HG03060 (cell line): ENCODE results near the gene ZNF765.
"Not testable (repeated sequence)": the region's sequence is repeated elsewhere in the genome, so short reads cannot be mapped to it uniquely, and the experiment has no call there.

Experiments used
- ATAC-seq: cut with Tn5 transposase; IDR thresholded peaks from one replicate; pipeline ENCODE4 v1.9.1; 2021; ENCODE audit warnings: low read depth, moderate number of reproducible peaks; ENCODE audit not compliant: unreplicated experiment

The ZNF765 gene

DNA sequence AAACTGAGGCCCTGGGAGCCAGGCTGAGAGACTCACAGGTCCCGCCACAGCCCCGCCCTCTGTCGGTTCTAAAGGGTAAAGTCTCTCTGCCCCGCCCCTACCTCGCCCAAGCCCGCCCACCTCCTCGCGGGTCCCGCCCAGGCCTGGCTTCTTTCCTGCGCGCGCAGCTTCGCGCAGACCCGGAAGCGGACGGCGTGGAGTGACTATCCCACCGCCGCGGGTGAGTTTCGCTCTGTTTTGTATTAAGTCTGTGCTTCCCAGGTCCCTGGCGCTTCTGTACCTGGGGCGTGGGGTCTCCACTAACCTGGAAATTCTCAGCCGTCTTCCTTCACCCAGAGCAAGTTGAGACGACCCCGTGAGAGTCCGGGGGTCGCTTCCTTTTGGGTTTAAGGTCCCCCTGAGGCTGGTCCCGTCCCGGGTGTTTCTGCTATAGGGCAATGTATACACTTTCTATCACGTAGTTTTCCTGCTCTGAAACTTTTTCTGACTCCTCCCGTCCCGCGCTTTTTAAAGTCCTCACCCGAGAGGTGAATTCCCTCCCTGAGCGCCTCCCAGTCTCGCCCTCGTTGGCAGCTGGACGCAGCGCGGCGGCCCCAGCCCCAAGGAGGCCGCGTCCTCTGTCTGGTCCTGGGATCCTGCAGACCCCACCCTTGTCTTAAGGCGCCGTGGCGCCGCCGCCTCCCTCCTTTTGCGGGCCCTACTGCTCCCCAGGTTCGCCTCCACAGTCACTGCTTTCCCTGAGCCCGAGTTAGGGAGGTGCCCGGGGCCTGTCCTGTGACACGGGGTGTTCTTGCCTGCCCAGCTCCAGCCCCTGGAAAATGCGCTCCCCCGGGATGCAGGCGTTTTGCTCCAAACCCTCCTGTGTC, at the start of gene ZNF765:
Gene ZNF765 (plus strand): TSS at position 176 of the 866 bp plus-strand sequence. CDS start 2,867 bp downstream, outside the sequence.
- ATAC-seq, result no peak

DNA sequence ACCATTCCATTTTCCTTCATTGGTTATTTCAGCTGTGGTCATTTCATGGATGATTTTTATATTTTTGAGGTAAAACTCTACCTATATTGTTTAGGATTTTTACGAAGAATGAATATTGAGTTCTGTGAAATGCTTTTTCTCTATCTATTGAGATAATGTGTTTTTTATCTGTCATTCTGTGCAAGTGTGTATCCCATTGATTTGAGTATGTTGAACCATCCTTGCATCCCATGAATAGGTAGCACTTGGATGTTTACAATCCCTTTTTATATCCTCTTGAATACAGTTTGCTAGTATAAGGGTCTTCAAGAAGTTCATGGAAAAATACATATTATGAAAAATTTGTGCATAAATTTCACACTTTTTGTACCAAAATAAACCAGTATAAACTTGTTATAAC, 39.2 kb upstream of the ZNF765 start:
- no peak for ATAC-seq

DNA sequence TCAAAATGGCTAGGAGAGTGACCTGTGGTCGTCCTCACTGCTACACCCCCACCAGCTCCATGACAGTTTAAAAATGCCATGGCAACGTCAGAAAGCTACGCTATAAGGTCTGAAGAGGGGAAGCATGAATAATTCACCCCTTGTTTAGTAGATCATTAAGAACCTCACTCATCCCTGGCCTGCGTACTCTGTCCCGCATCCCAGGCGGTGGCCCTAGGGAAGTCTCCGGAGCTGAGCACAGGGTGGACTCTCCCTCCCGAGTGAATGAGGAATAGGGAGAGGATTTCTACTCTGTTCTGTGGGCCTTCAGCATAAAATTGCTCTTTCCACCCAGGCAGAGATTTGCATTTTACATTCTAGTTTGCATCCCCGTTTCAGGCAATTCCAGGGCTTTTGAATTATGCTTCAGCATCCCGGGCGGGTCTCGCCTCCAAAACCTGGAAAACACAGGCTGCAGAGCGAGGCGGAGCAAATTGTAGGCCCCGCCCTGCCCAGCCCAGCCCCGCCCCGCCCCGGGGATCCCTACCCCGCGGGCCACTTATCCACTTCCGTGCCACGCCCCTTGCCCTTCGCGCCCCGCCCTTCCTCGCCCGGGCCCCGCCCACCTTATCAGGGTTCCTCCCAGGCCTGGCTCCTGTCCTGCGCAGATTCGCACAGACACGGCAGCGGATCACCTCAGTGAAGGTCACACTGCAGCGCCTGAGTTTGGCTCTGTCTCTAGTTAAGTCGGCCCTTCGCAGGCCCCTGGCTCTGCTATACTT, 36.9 kb upstream of the ZNF765 start:
- ATAC-seq, result no peak

DNA sequence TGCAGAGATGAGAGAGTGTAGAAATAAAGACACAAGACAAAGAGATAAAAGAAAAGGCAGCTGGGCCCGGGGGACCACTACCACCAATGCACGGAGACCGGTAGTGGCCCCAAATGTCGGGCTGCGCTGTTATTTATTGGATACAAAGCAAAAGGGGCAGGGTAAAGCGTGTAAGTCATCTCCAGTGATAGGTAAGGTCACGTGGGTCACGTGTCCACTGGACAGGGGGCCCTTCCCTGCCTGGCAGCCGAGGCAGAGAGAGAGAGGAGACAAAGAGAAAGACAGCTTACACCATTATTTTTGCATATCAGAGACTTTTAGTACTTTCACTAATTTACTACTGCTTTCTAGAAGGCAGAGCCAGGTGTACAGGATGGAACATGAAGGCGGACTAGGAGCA, 34.9 kb upstream of the ZNF765 start:
- ATAC-seq, result not testable (repeated sequence)

DNA sequence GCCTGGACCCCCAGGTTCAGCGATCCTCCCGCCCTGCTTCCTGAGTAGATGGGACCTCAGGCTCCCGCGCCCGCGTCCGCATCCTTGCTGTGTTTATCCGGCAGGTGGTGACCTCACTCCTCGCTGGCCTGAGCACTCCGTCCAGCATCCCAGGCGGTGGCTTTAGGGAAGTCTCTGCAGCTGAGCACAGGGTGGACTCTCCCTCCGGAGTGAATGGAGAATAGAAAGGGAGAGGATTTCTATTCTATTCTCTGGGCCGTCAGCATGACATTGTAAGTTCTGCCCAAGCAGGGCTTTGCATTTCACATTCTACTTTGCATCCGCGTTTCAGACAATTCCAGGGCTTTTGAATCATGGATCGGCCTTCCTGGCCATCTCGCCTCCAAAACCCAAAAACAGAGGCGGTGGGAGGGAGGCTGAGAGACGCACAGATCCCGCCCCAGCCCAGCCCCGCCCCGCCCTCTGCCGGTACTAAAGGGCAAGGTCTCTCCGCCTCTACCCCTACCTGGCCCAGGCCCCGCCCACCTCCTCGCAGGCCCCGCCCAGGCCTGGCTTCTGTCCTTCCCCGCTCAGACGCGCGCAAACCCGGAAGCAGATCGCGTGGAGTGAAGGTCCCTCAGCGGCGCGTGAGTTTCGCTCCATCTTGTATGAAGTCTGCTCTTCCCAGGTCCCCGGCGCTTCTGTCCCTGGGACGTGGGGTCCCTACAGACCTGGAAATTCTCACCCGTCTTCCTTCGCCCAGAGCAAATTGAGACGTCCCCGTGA, 29.6 kb upstream of the ZNF765 start, which contains the start of gene ZNF525:
Gene ZNF525 (plus strand): TSS at position 572 of the 765 bp plus-strand sequence. CDS start 6,577 bp downstream, outside the sequence.
- peak; percentile 72 for ATAC-seq

DNA sequence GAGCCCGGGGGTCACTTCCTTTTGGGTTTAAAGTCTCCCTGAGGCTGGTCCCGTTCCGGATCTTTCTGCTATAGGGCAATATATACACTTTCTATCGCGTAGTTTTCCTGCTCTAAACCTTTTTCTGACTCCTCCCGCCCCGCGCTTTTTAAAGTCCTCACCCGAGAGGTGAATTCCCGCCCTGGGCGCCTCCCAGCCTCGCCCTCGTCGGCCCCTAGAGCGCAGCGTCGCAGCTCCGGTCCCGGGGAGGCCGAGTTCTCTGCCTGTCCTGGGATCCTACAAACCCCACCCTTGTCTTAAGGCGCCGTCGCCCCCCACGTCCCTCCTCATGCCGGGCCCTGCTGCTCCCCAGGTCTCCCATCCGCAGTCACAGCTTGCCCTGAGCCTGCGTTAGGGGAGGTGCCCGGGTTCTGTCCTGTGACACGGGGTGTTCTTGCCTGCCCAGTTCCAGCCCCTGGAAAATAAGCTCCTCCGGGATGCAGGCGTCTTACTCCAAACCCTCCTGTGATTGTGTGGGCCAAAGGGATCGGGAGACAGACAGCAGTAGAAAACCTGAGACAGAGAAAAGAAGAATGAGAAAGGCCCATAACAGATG, 29.0 kb upstream of the ZNF765 start:
- ATAC-seq, result peak; percentile 18

DNA sequence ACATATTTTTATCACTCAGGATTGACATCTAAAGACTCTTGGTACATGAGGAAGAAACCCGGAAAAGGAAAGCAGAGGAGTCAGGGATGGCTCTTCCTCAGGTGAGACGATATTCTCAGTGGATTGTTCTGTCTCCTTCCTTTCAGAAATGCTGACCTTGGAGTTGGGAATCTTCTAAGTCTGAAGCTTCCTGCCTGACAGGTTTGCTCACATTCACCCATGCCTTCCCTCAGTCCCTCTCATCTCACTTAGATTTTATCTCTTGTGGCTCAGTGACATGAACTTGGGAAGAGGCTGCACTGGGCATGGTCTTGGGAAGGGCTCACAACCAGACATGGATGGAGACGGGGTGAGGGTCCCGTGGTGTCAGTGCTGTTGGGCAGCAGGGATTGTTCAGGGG, 22.8 kb upstream of the ZNF765 start:
- ATAC-seq, result no peak

DNA sequence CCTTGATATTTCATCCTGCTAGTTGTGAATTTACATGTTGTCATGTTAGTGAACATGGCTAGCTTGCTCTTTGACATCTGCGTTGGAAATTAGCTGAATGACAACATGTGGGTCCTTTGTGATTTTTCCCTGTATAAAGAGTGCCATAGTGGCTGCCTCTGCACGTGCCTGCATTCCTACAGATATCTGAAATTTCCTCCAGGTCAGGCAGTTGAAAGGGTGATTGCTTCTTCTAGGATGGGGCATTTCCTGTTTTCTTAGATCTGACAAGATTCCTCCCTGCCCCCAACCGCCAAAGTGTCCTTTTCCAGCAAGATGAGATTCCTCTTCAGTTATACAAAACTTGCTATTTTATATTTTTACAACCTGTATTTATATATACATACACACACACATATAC, 20.7 kb upstream of the ZNF765 start:
- ATAC-seq, result no peak

DNA sequence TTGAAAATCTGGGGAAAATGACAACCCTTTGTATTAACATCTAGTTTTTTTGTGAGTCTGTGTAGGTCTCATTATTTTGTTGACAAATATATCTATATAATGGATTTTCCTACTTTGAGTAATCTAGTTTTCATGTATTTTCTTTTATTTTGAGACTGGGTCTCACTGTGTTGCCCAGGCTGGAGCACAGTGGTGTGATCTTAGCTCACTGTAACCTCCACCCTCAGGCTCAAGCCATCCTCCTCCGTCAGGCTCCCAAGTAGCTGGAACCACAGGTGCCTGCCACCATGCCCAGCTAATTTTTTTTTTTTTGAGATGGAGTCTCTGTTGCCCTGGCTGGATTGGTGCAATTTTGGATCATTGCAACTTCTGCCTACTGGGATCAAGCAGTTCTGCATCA, 20.2 kb upstream of the ZNF765 start:
- ATAC-seq, result no peak

DNA sequence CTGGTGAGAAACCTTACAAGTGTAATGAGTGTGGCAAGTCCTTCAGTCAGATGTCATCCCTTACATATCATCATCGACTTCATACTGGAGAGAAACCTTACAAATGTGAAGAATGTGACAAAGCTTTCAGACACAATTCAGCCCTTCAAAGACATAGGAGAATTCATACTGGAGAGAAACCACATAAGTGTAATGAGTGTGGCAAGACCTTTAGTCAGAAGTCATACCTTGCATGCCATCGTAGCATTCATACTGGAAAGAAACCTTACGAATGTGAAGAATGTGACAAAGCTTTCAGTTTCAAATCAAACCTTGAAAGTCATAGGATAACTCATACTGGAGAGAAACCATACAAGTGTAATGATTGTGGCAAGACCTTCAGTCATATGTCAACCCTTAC, 13.6 kb upstream of the ZNF765 start:
- no peak for ATAC-seq

DNA sequence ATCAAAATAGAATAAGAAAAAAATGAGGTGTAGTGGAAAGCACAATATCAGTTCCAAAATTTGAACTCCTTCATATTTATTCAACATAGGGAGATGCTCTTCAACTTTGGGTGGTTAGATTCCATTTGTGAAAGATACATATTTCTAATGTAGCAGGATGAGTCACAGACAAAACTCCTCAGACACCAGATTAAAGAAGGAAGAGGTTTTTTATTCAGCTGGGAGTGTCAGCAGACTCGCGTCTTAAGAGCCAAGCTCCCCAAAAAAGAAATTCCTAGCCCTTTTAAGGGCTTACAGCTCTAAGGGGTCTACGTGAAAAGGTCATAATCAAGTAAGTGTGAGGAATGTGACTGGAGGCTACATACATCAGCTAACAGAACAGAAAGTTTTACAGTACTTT, 6.8 kb upstream of the ZNF765 start:
- ATAC-seq, result no peak

DNA sequence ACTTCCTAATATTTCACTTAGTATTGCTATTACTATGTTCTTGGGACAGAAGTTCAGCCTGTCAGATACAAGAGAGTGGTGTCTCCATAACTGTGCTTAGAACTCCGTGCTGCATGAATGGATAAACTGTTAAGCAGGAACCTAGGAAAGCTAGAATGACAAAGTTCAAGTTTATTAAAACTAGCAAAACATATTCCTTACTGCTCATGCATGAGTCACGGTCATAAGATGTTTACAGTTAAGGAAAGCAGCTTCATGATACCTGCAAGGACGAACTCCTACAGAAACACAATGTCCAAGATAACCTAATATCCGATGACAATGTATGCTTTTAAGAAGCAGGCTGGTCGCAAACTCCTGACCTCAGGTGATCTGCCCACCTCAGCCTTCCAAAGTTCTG, 6.0 kb upstream of the ZNF765 start:
- no peak for ATAC-seq

DNA sequence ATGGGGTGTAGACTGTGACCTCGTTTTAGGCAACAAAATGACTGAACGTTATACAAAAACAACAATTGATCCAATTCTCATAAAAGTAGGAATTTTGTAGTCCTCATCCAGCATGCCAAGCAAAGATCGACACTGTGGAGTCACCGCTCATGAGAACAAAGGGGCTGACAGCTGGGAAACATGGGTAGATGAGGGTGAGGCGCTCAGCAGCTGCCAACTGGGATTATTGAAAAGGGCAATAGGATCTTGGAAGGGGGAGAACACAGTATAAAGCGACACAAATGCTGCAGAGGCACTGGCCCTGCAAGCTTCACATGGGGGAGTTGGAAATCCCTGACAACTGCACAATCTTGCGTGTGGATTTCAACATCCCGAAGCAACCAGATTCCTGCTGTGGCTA, 5.4 kb upstream of the ZNF765 start:
- no peak for ATAC-seq

DNA sequence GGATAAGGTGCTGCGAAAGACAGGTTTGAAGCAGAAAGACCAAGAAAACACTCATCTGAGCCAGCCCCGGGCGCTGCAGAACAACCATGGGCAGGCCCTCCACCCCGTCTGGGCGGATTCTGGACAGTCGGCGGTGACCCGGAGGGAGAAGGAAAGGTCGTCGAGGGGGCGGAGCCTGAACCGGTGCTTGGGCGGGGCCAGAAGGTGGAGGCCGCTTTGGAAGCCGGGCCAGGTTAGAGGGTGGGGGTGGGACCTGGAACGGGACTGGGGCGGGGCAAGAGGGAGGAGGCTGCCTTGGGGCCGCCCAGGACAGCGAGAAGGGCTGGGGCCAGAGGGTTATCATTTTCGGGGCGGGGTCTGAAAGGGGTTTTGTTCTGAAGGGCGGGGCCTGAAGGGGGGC, 5.0 kb upstream of the ZNF765 start:
- ATAC-seq, result no peak

DNA sequence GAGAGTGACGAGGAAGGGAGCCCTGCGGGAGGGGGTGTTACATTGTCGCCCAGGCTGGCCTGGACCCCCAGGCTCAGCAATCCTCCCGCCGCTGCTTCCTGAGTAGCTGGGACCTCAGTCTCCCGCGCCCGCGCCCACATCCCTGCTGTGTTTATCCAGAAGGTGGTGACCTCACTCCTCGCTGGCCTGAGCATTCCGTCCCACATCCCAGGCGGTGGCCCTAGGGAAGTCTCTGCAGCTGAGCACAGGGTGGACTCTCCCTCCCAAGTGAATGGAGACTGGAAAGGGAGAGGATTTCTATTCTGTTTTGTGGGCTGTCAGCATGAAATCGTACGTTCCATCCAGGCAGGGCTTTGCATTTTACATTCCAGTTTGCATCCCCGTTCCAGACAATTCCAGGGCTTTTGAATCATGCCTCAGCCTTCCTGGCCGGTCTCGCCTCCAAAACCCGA, 401 bp upstream of the ZNF765 start:
- no peak for ATAC-seq

DNA sequence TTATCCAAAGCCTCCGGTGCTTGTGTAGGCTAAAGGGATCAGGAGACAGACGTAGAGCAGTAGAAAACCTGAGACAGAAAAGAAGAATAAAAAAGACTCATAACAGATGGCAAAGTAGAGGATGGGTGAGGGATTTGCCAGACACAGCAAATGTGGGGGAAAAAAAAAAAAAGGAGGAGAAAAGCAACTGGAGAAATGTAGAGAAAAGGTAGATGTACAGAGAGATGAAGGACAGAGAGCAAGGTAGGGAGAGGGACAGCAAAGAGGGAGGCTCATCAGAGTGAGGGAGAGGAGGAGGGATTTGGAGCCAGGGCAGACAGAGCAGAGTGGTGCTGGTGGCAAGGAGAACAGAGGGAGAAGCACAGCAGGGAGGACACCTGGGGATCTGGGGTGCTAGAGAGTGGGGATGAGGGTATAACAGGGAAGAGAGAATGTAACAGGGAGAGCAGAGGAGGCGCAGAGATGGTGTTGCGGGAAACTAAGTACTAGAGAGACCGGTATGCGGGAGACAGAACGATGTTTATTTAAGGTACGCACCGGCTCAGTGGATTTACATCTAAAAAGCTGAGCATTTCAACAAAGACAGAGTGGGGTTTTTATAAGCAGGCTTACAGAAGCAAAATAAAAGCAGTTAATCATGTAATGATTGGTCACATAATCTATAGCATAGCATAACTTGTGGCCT, 1.0 kb downstream of the ZNF765 start:
- ATAC-seq, result not testable (repeated sequence)

DNA sequence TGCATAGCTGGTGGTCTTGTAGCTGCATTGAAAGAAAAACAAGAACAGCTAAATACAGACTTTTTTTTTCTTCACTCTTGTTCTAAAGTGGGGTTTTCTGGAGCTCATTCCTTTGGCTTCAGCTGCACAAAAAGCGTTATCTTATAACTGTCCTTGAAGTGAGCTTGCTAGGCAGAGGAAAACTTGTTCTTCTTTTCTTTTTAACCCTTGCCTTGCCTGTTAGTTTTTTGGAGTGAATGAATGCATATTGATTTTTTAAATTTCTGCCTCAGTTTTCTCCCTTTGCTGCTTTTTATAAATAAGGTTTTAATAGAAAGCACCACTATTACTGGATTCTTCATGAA, 1.5 kb downstream of the ZNF765 start:
- ATAC-seq, result no peak

DNA sequence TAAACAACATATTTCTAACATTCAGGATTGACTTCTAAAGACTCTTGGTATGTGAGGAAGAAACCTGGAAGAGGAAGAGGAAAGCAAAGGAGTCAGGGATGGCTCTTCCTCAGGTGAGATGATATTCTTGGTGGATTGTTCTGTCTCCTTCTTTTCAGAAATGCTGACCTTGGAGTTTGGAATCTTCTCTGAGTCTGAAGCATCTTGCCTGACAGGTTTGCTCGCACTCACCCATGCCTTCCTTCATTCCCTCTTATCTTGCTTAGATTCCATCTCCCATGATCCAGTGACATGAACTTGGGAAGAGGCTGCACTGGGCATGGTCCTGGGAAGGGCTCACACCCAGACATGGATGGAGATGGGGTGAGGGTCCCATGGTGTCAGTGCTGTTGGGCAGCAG, 3.0 kb downstream of the ZNF765 start:
- ATAC-seq, result not testable (repeated sequence)

DNA sequence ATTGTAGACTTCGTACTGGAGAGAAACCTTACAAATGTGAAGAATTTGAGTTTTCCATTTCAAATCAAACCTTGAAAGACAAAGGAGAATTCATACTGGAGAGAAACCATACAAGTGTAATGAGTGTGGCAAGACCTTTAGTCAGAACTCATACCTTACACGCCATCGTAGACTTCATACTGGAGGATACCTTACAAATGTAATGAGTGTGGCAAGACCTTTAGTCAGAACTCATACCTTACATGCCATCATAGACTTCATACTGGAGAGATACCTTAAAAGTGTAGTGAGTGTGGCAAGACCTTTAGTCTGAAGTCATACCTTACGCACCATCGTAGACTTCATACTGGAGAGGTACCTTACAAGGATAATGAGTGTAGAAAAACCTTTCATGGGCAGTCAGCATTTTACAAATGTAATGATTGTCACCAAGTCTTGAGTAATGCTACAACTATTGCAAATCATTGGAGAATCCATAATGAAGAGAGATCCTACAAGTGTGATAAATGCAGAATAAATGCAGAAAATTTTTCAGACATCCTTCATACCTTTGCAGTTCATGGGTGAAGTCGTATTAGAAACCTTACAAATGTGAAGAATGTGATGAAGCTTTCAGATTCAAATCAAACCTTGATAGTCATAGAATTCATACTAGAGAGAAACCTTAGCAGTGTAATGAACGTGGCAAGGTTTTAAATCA, 14.7 kb downstream of the ZNF765 start:
- ATAC-seq, result no peak
